G401 (cell line): ENCODE data around the gene H2AZ2. TPM values are rescaled to one million over a fixed set of nuclear protein-coding genes. Genes with fewer than 3 reads are reported as not detected.

Experiments used
- DNase-seq: peaks from one replicate; pipeline ENCODE4 v3.0.0-alpha.2; 2015; ENCODE audit warnings: low spot score
- in situ Hi-C: cut with HindIII; loops from 2 replicates; pipeline ENCODE4 v1.10.0; 2016; ENCODE audit warnings: low sequenced_read_pairs, mixed read lengths
- total RNA-seq: library from RNA; depleted of rRNA; stranded (reverse); fragments of >200 nt; shearing (Covaris generic); gene quantifications from 2 replicates; pipeline ENCODE4 v1.2.3, GENCODE V29; 2014; rRNA removed

H2AZ2 gene
- total RNA-seq, result 315 and 379 TPM in 2 replicates

- in situ Hi-C loops, result no loop called here
- DNase-seq, result peak; percentile 99
These were observed at the start of gene H2AZ2 for GRCh38 chr7:44847920-44848634. Gene H2AZ2, minus strand, starts transcription at chr7:44848087. Its CDS starts 116 bp downstream, at chr7:44847971.

- in situ Hi-C loops, result no loop called here
These were observed 49.4 kb upstream of the H2AZ2 start for GRCh38 chr7:44897309-44897708.

GRCh38 chr7:44894888-44895580 is 47.1 kb upstream of the H2AZ2 start:
- in situ Hi-C loops, result no loop called here
- DNase-seq, result peak; percentile 88

More at GRCh38 chr7:44897309-44897708, 49.4 kb upstream of the H2AZ2 start:
- no peak for DNase-seq

- peak; percentile 66 for DNase-seq
- in situ Hi-C loops, result no loop called here
These were observed 45.9 kb upstream of the H2AZ2 start for GRCh38 chr7:44893710-44894234.

GRCh38 chr7:44891791-44892190 is 43.9 kb upstream of the H2AZ2 start:
- in situ Hi-C loops, result no loop called here
- DNase-seq, result peak; percentile 73

GRCh38 chr7:44891372-44891771 is 43.5 kb upstream of the H2AZ2 start:
- in situ Hi-C loops, result no loop called here
- no peak for DNase-seq

GRCh38 chr7:44889086-44889781 is 41.3 kb upstream of the H2AZ2 start:
- in situ Hi-C loops, result no loop called here
- no peak for DNase-seq

GRCh38 chr7:44887293-44887692 is 39.4 kb upstream of the H2AZ2 start:
- in situ Hi-C loops, result no loop called here
- DNase-seq, result no peak

- in situ Hi-C loops, result no loop called here
- DNase-seq, result peak; percentile 88
These were observed 37.8 kb upstream of the H2AZ2 start, which contains the start of gene PURB for GRCh38 chr7:44885394-44886317. Gene PURB, minus strand, starts transcription at chr7:44885530. Its CDS starts 182 bp downstream, at chr7:44885348.

GRCh38 chr7:44884621-44885393 is 36.9 kb upstream of the H2AZ2 start:
- peak; percentile 33 for DNase-seq

GRCh38 chr7:44883961-44884620 is 36.2 kb upstream of the H2AZ2 start:
- in situ Hi-C loops, result no loop called here
- no peak for DNase-seq

More at GRCh38 chr7:44884621-44885393, 36.9 kb upstream of the H2AZ2 start:
- in situ Hi-C loops, result no loop called here

- DNase-seq, result no peak
- in situ Hi-C loops, result no loop called here
These were observed 35.0 kb upstream of the H2AZ2 start for GRCh38 chr7:44882899-44883298.

- in situ Hi-C loops, result no loop called here
- DNase-seq, result no peak
These were observed 33.7 kb upstream of the H2AZ2 start for GRCh38 chr7:44881610-44882009.

GRCh38 chr7:44881066-44881600 is 33.2 kb upstream of the H2AZ2 start:
- no peak for DNase-seq
- in situ Hi-C loops, result no loop called here

GRCh38 chr7:44880317-44881018 is 32.6 kb upstream of the H2AZ2 start:
- in situ Hi-C loops, result no loop called here
- DNase-seq, result no peak

GRCh38 chr7:44876393-44876792 is 28.5 kb upstream of the H2AZ2 start:
- no peak for DNase-seq
- in situ Hi-C loops, result no loop called here

GRCh38 chr7:44875241-44875640 is 27.4 kb upstream of the H2AZ2 start:
- in situ Hi-C loops, result no loop called here
- no peak for DNase-seq
